Stimulated activated memory B cell treated with anti-CD40 and anti-IgM and Interleukin-4, amounts not matched to agents 10 μg/mL and 1 μg/mL and 100 μg/mL, for 72 hours (primary cell): ENCODE results near the gene NHLH1.

Experiments
- ATAC-seq: fragments of 150-1000 bp; cut with Tn5 transposase; 2 replicates; pipeline ENCODE4 v1.10.0; 2021
- H3K27ac Mint-ChIP-seq: one replicate; pipeline ENCODE4 v1.8.0; 2022; ENCODE audit warnings: mild to moderate bottlenecking, mixed read lengths
- H3K27me3 Mint-ChIP-seq: one replicate; pipeline ENCODE4 v1.8.0; 2022; ENCODE audit warnings: mixed read lengths
- H3K36me3 Mint-ChIP-seq: one replicate; pipeline ENCODE4 v1.8.0; 2022; ENCODE audit warnings: mixed read lengths
- H3K4me1 Mint-ChIP-seq: one replicate; pipeline ENCODE4 v1.8.0; 2022; ENCODE audit warnings: mixed read lengths
- H3K4me3 Mint-ChIP-seq: one replicate; pipeline ENCODE4 v1.8.0; 2022; ENCODE audit warnings: mild to moderate bottlenecking, moderate library complexity, mixed read lengths
- H3K9me3 Mint-ChIP-seq: one replicate; pipeline ENCODE4 v1.8.0; 2022; ENCODE audit warnings: mixed read lengths

NHLH1 gene

DNA sequence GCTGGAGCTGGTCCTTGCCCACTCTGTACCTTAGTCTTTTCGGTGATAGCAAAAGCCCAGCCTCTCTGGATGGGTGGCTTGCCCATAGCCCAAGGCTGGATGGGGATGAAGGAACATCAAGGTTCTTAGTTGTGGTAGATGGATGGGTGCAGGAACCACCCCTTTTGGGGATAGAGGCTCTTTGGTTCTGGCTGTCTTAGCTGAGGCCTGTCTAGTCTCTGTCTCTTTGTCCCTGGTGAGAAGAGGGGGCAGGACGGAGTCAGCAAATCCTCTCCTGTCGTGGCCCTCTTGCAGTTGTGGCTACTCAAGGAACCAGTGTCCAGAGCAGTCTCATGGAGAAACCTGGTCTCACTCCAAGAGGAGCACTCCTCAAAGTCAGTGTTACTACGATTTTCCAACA, 42.0 kb downstream of the NHLH1 start:
- H3K9me3 Mint-ChIP-seq: no peaks in the 10 kb centered on the region
- H3K4me1 Mint-ChIP-seq: peaks cover 4% of the 10 kb centered on the region
- no peaks in the 10 kb centered on the region for H3K27me3 Mint-ChIP-seq
- no peak for ATAC-seq
- H3K36me3 Mint-ChIP-seq: no peaks in the 10 kb centered on the region
- no peak overlapping the region for H3K27ac Mint-ChIP-seq
- H3K4me3 Mint-ChIP-seq: no peak overlapping the region

DNA sequence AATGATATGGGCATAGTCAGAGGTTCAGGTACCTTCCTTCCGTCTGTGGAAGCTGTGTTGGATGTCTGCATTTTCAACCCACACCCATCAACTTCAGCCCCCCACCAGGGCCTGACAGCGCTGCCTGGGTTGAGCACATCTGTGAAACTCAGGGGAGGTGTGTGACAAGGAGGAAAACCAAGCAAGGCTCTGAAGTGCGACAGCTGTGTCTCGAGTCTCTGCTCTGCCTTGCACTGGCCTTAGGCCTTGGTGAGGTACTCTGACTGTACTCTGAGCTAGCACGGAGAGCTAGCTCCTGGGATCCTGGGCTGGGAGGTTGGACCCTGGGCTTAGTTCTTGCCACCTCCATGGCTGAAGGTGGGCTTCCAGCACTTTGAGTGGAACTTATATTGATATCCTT, 42.6 kb downstream of the NHLH1 start:
- Mint-ChIP-seq H3K36me3 (no peaks in the 10 kb centered on the region), H3K27me3 (no peaks in the 10 kb centered on the region), H3K9me3 (no peaks in the 10 kb centered on the region), H3K4me3 (no peak overlapping the region), H3K27ac (no peak overlapping the region), H3K4me1 (no peaks in the 10 kb centered on the region)
- ATAC-seq: no peak

DNA sequence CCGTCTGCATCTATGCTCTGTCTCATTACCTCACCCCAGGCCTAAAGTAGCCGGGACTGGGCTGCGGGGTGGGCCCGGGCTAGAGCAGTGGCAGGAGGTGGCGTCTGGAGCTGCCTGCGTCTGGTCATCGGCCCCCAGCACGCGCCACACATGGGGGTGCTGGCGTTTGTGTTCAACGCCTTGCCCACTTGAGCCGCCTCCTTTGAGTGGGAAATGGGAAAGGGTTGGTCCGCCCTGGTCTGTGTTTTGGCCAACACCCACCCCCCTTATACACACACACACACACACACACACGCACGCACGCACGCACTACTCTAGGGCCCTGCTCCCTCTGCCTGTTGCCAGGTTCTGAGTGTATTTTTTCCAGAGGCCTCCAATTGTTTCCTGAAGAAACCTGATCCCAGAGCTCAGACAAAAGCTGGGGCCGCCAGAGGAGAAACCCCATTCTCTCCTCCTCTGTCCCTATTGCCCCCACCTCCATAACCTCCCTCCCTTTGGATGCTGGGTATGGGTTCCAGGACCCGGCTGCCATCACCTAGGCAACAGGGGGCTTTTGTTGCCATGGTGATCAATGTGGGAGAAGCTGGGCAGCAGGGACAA, 43.6 kb downstream of the NHLH1 start:
- Mint-ChIP-seq H3K27ac (no peak overlapping the region), H3K27me3 (no peaks in the 10 kb centered on the region), H3K9me3 (no peaks in the 10 kb centered on the region), H3K4me1 (no peaks in the 10 kb centered on the region), H3K36me3 (no peaks in the 10 kb centered on the region), H3K4me3 (no peak overlapping the region)
- ATAC-seq: no peak

DNA sequence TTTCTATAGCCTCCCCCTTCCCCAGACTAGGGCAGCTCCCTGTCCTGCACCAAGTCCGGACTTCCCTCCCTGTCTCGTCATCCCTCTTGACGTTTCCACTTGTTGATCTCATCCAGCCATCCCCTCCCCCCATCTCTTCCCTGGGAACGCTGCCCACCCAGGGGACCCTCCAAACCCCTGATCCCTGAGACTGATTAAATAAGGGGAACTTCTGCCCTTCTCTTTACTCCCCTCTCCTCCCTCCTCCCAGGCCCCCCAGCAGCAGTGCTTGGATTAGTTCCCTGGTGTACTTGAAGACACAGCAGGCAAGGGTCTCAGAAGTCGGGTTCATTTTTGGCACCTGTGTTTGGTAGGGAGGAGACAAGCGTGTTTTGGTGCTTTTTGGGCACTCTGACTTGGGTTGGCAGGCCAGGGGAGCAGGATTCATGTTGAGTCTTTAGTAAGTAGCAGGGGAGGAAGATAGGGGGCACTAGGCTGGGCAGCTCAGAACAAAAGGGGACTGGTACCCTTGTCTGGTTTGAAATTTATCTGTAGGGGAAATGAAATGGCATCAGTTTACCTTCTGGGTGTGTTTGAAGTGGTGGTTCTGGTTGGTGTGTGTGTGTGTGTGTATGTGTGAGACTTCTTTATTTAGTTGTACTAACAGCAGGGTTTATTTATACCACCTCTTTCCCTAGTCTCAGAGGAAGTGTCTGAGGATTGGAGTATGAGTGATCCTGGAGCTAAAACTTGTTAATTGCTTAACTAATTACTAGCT, 44.6 kb downstream of the NHLH1 start:
- H3K36me3 Mint-ChIP-seq: no peaks in the 10 kb centered on the region
- H3K9me3 Mint-ChIP-seq: no peaks in the 10 kb centered on the region
- ATAC-seq: no peak
- no peak overlapping the region for H3K4me3 Mint-ChIP-seq
- H3K27me3 Mint-ChIP-seq: no peaks in the 10 kb centered on the region
- H3K4me1 Mint-ChIP-seq: no peaks in the 10 kb centered on the region
- no peak overlapping the region for H3K27ac Mint-ChIP-seq

DNA sequence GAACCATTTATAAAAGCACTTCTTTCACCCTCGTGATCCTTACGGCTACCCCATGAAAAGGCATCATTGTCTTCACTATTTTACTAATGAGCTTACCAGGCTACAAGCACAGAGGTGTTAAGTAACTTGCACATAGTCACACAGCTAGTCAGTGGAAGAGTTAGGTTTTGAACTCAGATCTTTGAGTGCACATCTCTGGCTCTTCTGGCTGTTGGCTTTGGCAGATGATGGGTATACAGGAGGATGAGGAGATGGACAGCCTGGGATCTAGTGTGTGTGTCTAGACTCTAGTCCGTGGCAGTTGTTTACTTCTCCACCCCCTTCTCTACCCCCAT, 45.1 kb downstream of the NHLH1 start:
- ATAC-seq: no peak
- no peaks in the 10 kb centered on the region for H3K36me3 Mint-ChIP-seq
- no peaks in the 10 kb centered on the region for H3K27me3 Mint-ChIP-seq
- H3K4me3 Mint-ChIP-seq: no peak overlapping the region
- no peaks in the 10 kb centered on the region for H3K4me1 Mint-ChIP-seq
- no peak overlapping the region for H3K27ac Mint-ChIP-seq
- H3K9me3 Mint-ChIP-seq: no peaks in the 10 kb centered on the region

DNA sequence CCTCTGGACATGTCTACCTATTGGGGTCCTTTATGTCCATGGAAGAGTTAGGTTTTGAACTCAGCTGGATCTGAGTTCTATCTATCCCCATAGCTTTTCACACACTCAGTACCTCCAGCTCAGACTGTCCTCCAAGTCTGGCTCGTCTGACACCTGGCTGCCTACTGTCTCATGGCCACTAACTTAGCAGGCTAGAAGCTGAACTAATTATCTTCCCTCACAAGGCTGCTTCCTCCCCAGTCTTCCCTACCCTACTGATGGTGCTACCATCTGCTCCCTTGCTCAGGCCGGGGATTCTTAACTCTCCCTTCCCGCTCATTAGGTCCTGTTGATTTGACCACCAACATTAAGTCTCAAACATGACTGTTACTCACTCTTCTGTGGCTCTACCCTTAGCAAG, 46.8 kb downstream of the NHLH1 start:
- Mint-ChIP-seq H3K4me1 (no peaks in the 10 kb centered on the region), H3K9me3 (no peaks in the 10 kb centered on the region), H3K27me3 (no peaks in the 10 kb centered on the region), H3K36me3 (no peaks in the 10 kb centered on the region), H3K27ac (no peak overlapping the region), H3K4me3 (no peak overlapping the region)
- ATAC-seq: no peak

DNA sequence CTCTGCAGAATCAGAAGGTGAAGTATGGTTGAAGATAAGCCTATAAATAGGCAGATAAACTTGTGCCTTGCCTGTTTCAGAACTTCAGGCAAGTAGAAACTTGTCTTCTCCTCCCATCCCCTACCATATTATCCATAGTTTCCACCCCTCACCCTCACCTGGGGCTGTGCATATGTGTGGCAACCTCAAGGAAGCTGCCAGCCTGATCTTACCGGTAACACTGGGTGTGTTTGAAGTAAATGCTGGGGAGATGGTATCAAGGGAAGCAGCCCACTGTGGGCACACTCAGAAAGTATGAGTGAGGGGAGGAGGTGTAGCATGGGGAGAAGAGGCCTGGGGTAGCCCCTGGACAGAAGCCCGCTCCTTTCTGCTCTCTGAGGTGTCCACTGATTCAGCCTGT, 48.0 kb downstream of the NHLH1 start:
- H3K27ac Mint-ChIP-seq: no peak overlapping the region

DNA sequence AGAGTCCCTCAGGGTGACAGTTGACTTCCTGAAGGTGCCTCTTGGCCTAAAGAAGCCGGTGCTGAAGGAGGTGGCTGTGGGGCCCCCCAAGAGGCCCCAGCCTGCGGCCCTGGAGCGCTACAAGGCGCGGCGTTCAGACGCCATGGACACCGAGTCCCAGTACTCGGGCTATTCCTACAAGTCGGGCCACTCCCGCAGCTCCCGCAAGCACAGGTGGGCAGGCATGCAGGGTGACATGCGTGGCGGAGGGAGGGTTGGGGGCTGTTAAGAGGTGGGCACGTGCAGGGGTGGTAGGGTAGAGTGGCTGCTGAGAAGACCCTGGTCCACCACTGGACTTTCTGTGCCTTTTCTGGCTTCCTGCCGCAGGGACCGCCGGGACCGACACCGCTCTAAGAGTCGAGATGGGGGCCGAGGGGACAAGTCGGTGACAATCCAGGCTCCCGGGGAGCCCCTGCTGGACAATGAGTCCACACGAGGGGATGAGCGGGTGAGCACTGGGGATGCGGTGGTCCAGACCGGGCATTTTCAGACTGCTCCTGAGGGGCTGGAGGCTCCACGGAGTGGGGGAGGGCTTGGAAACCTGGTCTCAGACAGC, 48.9 kb downstream of the NHLH1 start:
- no peak overlapping the region for H3K4me3 Mint-ChIP-seq

More for the DNA sequence above, 48.0 kb downstream of the NHLH1 start:
- Mint-ChIP-seq H3K9me3 (no peaks in the 10 kb centered on the region), H3K27me3 (peaks cover under 1% of the 10 kb centered on the region), H3K36me3 (no peaks in the 10 kb centered on the region), H3K4me3 (no peak overlapping the region), H3K4me1 (no peaks in the 10 kb centered on the region)
- no peak for ATAC-seq

DNA sequence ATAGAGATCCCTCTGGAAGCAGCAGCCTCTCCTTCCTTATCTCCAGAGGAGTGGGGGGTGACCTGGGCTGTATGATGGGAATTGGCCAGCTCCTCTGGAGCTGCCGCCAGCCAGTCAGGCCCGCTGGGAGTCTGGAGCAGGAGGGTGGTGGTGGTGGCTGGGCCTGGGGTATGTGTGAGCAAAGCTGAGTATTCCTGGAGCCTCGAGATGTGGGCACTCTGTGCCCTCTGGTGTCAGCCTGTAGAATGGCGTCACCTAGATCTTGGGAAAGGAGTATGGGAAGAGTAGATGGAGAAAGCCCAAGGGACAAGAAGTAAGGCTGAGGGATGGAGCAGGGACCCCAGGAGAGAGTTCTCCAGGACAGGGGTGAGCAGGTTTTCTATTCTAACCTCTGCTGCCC, 49.5 kb downstream of the NHLH1 start:
- no peak overlapping the region for H3K4me3 Mint-ChIP-seq

More for the DNA sequence above, 48.9 kb downstream of the NHLH1 start:
- Mint-ChIP-seq H3K27me3 (peaks cover 9% of the 10 kb centered on the region), H3K36me3 (no peaks in the 10 kb centered on the region), H3K9me3 (no peaks in the 10 kb centered on the region), H3K4me1 (no peaks in the 10 kb centered on the region), H3K27ac (no peak overlapping the region)
- ATAC-seq: no peak

DNA sequence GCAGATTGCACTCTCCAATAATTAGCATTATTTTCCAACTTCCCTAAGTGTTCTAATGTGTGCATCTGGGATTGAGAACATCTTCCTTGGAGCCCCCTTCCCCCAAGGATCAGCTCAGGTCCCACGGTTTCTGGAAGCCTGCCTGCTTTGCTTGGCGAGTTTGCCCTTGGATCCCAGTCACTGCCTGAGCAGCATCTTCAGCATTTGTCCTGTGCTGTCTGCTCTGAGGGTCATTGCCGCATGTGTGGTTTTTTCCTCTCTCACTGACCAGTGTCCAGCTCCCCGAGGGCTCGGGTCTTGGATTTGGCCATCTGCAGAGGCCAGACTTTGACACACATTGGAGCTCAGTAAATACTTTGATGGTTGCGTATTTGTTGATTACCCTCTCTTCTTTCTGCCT, 51.6 kb downstream of the NHLH1 start:
- Mint-ChIP-seq H3K4me1 (no peaks in the 10 kb centered on the region), H3K27me3 (peaks cover 9% of the 10 kb centered on the region), H3K4me3 (no peak overlapping the region), H3K9me3 (no peaks in the 10 kb centered on the region), H3K36me3 (no peaks in the 10 kb centered on the region), H3K27ac (no peak overlapping the region)
- no peak for ATAC-seq

More for the DNA sequence above, 49.5 kb downstream of the NHLH1 start:
- H3K27ac Mint-ChIP-seq: no peak overlapping the region
- H3K4me1 Mint-ChIP-seq: no peaks in the 10 kb centered on the region
- H3K9me3 Mint-ChIP-seq: no peaks in the 10 kb centered on the region
- H3K27me3 Mint-ChIP-seq: peaks cover 9% of the 10 kb centered on the region
- H3K36me3 Mint-ChIP-seq: no peaks in the 10 kb centered on the region
- no peak for ATAC-seq

DNA sequence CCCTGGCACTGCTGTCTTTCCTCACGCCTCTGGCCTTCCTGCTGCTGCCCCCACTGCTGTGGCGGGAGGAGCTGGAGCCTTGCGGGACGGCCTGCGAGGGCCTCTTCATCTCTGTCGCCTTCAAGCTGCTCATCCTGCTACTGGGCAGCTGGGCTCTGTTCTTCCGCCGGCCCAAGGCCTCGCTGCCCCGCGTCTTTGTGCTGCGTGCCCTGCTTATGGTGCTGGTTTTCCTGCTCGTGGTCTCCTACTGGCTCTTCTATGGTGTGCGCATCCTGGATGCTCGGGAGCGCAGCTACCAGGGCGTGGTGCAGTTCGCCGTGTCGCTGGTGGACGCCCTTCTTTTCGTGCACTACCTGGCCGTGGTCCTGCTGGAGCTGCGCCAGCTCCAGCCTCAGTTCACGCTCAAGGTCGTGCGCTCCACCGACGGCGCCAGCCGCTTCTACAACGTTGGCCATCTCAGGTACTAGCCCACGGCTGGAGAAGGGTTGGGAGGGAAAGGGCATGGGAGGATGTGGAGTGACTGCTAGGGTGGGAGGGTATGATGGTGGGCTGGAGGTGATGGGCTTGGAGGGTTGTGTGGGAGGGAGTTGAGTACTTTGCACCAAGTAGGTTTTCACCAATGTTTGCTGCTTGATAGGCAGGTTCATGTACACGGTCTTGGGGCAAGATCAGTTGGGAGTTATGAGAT, 52.4 kb downstream of the NHLH1 start:
- Mint-ChIP-seq H3K4me3 (no peak overlapping the region), H3K36me3 (no peaks in the 10 kb centered on the region), H3K9me3 (no peaks in the 10 kb centered on the region), H3K27me3 (peaks cover 9% of the 10 kb centered on the region), H3K27ac (no peak overlapping the region), H3K4me1 (no peaks in the 10 kb centered on the region)
- no peak for ATAC-seq

DNA sequence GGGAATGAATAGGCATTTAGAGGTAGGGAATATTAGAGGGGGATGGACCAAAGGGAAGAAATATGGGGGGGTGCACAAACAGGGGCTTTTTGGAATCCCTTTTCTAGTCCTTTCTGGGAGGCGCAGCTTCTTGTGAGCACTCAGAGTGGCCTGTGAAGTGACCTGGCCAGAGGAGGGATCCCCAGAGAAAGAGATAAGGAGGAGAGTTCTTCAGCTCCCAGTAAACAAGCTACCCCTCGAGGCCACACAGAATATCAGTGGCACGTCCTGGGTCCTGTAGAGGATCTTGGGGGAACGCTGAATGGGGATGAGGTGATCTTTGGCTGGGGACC, 52.9 kb downstream of the NHLH1 start:
- H3K9me3 Mint-ChIP-seq: no peaks in the 10 kb centered on the region
- no peak overlapping the region for H3K27ac Mint-ChIP-seq
- no peak overlapping the region for H3K4me3 Mint-ChIP-seq
- H3K36me3 Mint-ChIP-seq: no peaks in the 10 kb centered on the region
- peaks cover 9% of the 10 kb centered on the region for H3K27me3 Mint-ChIP-seq
- no peaks in the 10 kb centered on the region for H3K4me1 Mint-ChIP-seq
- no peak for ATAC-seq

DNA sequence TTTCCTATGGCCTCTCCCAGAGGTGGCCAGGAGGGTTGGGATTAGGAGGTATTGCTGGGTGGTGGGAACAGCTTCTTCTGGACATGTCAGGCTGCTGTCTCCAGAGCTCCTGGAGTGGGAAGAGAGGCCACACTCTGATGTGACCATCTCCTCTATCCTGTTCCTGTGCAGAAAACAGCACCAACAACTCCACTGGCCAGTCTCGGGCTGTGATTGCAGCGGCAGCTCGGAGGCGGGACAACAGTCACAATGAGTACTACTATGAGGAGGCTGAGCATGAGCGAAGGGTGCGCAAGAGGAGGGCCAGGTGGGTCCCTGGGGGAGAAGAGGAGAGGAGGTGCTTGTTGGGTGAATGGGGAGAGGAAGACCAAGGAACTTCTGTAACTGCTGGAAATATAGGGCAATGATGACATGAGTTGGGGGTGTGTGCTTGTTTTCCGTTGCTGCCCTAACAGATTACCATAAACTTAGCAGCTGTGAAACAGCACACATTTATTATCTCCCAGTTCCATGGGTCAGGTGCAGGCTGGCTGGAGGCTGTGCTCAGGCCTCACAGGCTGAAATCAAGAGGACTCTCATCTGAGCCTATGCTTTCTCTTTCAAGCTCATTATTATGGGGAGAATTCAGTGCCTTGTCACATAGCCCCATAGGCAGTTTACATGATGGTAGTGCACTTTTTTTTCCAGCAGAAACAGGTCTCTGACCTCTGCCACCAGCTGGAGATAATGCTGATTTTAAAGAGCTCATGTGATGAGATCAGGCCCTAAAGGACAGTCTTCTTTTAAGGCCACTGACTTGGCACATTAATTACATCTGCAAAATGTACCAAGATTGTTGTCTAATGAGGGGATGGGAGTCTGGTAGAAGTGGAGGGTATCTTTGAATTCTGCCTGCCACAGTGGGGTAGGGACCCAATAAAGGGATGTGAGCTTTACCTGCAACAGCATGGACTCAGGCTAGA, 54.3 kb downstream of the NHLH1 start:
- ATAC-seq: no peak
- Mint-ChIP-seq H3K9me3 (no peaks in the 10 kb centered on the region), H3K27me3 (peaks cover 9% of the 10 kb centered on the region), H3K4me3 (no peak overlapping the region), H3K4me1 (no peaks in the 10 kb centered on the region), H3K27ac (no peak overlapping the region), H3K36me3 (no peaks in the 10 kb centered on the region)

DNA sequence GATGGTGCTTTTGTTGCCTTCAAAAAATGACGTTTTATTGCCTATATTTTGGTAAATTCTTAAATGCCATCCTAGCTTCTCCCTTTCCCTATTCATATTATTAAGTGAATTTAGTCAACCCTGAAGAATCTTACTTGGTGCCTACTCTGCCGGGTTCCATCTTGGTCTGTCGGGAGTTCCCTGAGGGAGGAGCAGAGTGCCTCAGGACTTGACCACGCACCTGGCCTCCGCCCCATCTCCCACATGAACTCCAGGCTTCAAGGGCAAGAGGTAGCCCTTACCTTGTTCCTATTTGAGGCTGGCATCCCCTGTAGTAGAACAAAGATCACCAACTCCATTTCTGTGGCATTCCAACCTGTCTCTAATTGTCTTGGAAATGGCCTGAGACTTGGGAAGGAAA, 55.0 kb downstream of the NHLH1 start:
- Mint-ChIP-seq H3K4me1 (no peaks in the 10 kb centered on the region), H3K4me3 (no peak overlapping the region), H3K27me3 (peaks cover 9% of the 10 kb centered on the region), H3K9me3 (no peaks in the 10 kb centered on the region), H3K27ac (no peak overlapping the region), H3K36me3 (no peaks in the 10 kb centered on the region)
- no peak for ATAC-seq
